Smooth muscle cell (in vitro differentiated cells): ENCODE data around the gene DACT2. TPM values are rescaled to one million over a fixed set of nuclear protein-coding genes. Genes with fewer than 3 reads are reported as not detected.

ENCODE experiments used
- DNase-seq: peaks from one replicate; lab custom pipeline; 2025; ENCODE audit not compliant: unreplicated experiment; lab: John Stamatoyannopoulos, UW
- H2AFZ ChIP-seq: fragments of 200-600 bp; sonication (generic); 2 replicates; pipeline ENCODE4 v1.6.0; 2016; ENCODE audit warnings: antibody characterized with exemption, low read depth, mild to moderate bottlenecking
- H3F3A ChIP-seq: fragments of 200-600 bp; sonication (generic); 2 replicates; pipeline ENCODE4 v1.6.0; 2017; ENCODE audit warnings: antibody characterized with exemption, low read depth
- H3K27ac ChIP-seq: fragments of 200-600 bp; sonication (generic); 2 replicates; pipeline ENCODE4 v1.5.1; 2016; ENCODE audit warnings: low read depth, mild to moderate bottlenecking
- H3K27me3 ChIP-seq: fragments of 200-600 bp; sonication (generic); 2 replicates; pipeline ENCODE4 v1.6.1; 2016; ENCODE audit warnings: low read depth, mild to moderate bottlenecking
- H3K36me3 ChIP-seq: fragments of 200-600 bp; sonication (generic); 2 replicates; pipeline ENCODE4 v1.5.1; 2016; ENCODE audit warnings: low read depth
- H3K4me1 ChIP-seq: fragments of 200-600 bp; sonication (generic); 2 replicates; pipeline ENCODE4 v1.5.1; 2016; ENCODE audit warnings: low read depth
- H3K4me2 ChIP-seq: fragments of 200-600 bp; sonication (generic); 2 replicates; pipeline ENCODE4 v1.6.0; 2016; ENCODE audit warnings: mild to moderate bottlenecking
- H3K4me3 ChIP-seq: fragments of 200-600 bp; sonication (generic); 2 replicates; pipeline ENCODE4 v1.5.1; 2016; ENCODE audit warnings: mild to moderate bottlenecking
- H3K79me2 ChIP-seq: fragments of 200-600 bp; sonication (generic); 2 replicates; pipeline ENCODE4 v1.6.0; 2016; ENCODE audit warnings: low read depth, mild to moderate bottlenecking
- H3K9ac ChIP-seq: fragments of 200-600 bp; sonication (generic); 2 replicates; pipeline ENCODE4 v1.6.0; 2016; ENCODE audit warnings: low read depth
- H3K9me3 ChIP-seq: fragments of 200-600 bp; sonication (generic); replicated peaks from 2 replicates; pipeline ENCODE4 v1.5.1; 2016; ENCODE audit warnings: low read depth
- H4K20me1 ChIP-seq: fragments of 200-600 bp; sonication (generic); 2 replicates; pipeline ENCODE4 v1.6.0; 2016; ENCODE audit warnings: low read depth
- WGBS: methylation state at CpG from one replicate; pipeline ENCODE4 v1.1.7; 2016; ENCODE audit warnings: low lambda C conversion rate; 5-methylcytosine and 5-hydroxymethylcytosine counted together
- polyA plus RNA-seq: library from polyadenylated mRNA; unstranded; fragments of >200 nt; fragmentation: Nextera tagmentation; extraction: Ambion mirVana; gene quantifications from 2 replicates; pipeline ENCODE4 v1.2.1, GENCODE V29; 2016
- total RNA-seq: library from RNA; depleted of rRNA; stranded (reverse); fragments of >200 nt; gene quantifications from 2 replicates; pipeline ENCODE4 v1.2.3, GENCODE V29; 2014
- TF ChIP-seq, protein P1 (sequence below): fragments of 200-600 bp; sonication (generic); IDR thresholded peaks from 2 replicates; pipeline ENCODE4 v1.5.1; 2017; ENCODE audit warnings: borderline replicate concordance, mild to moderate bottlenecking, antibody characterized with exemption; ENCODE audit not compliant: insufficient read depth, poor library complexity, severe bottlenecking

DACT2 gene
- total and polyA plus RNA-seq, 2 experiments from 2014 or later = 0.06 to 0.18 TPM

DNA sequence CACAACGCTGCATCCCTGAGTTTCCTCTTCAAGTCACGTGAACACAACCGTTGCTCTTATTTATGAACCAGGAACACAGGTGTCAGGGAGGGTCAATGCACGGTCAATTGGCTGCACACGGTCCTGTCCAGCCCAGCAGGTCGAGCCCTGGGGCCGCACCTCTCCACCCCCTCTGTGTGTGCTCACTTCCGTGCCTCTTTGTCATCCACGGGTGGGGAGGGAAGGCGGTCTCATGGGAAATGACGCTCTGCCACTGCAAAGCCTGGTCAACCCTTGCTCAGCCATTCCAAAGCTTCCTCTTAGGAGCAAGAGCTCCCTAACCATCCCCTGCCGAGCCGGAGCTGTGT, 38.7 kb downstream of the DACT2 start:
- no peak overlapping the region for H3K9ac ChIP-seq
- peaks cover 7% of the 10 kb centered on the region for H3K27me3 ChIP-seq
- TF ChIP-seq, protein P1, sequence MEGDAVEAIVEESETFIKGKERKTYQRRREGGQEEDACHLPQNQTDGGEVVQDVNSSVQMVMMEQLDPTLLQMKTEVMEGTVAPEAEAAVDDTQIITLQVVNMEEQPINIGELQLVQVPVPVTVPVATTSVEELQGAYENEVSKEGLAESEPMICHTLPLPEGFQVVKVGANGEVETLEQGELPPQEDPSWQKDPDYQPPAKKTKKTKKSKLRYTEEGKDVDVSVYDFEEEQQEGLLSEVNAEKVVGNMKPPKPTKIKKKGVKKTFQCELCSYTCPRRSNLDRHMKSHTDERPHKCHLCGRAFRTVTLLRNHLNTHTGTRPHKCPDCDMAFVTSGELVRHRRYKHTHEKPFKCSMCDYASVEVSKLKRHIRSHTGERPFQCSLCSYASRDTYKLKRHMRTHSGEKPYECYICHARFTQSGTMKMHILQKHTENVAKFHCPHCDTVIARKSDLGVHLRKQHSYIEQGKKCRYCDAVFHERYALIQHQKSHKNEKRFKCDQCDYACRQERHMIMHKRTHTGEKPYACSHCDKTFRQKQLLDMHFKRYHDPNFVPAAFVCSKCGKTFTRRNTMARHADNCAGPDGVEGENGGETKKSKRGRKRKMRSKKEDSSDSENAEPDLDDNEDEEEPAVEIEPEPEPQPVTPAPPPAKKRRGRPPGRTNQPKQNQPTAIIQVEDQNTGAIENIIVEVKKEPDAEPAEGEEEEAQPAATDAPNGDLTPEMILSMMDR = no peak
- H3K27ac ChIP-seq = no peak overlapping the region
- no peak overlapping the region for H2AFZ ChIP-seq
- H3K9me3 ChIP-seq = no peaks in the 10 kb centered on the region
- no peaks in the 10 kb centered on the region for H3K79me2 ChIP-seq
- H3K4me2 ChIP-seq = no peak overlapping the region
- no peaks in the 10 kb centered on the region for H3F3A ChIP-seq
- no peak for DNase-seq
- H3K36me3 ChIP-seq = no peaks in the 10 kb centered on the region
- H4K20me1 ChIP-seq = no peaks in the 10 kb centered on the region
- H3K4me3 ChIP-seq = no peak overlapping the region
- no peaks in the 10 kb centered on the region for H3K4me1 ChIP-seq
- 82% methylated on average over 13 of the region's 13 CpGs for WGBS

GRCh38 chr6:168280020-168280898, 39.3 kb downstream of the DACT2 start:
- no peaks in the 10 kb centered on the region for H3F3A ChIP-seq
- no peaks in the 10 kb centered on the region for H3K79me2 ChIP-seq
- DNase-seq = no peak
- H3K9ac ChIP-seq = no peak overlapping the region
- H3K4me2 ChIP-seq = no peak overlapping the region
- H3K4me1 ChIP-seq = no peaks in the 10 kb centered on the region
- TF ChIP-seq, protein P1 = no peak
- H2AFZ ChIP-seq = no peak overlapping the region
- H3K27ac ChIP-seq = no peak overlapping the region
- no peaks in the 10 kb centered on the region for H4K20me1 ChIP-seq
- H3K9me3 ChIP-seq = no peaks in the 10 kb centered on the region
- WGBS = 85% methylated on average over 21 of the region's 21 CpGs
- H3K36me3 ChIP-seq = no peaks in the 10 kb centered on the region
- peaks cover 7% of the 10 kb centered on the region for H3K27me3 ChIP-seq
- H3K4me3 ChIP-seq = no peak overlapping the region

GRCh38 chr6:168279403-168279935, 40.1 kb downstream of the DACT2 start:
- TF ChIP-seq, protein P1 = no peak
- no peak for DNase-seq
- H3K4me1 ChIP-seq = no peaks in the 10 kb centered on the region
- no peaks in the 10 kb centered on the region for H3F3A ChIP-seq
- H2AFZ ChIP-seq = no peak overlapping the region
- H3K36me3 ChIP-seq = no peaks in the 10 kb centered on the region
- no peaks in the 10 kb centered on the region for H4K20me1 ChIP-seq
- no peak overlapping the region for H3K4me2 ChIP-seq
- H3K27me3 ChIP-seq = peaks cover 7% of the 10 kb centered on the region
- H3K9me3 ChIP-seq = no peaks in the 10 kb centered on the region
- no peak overlapping the region for H3K4me3 ChIP-seq
- no peak overlapping the region for H3K9ac ChIP-seq
- no peaks in the 10 kb centered on the region for H3K79me2 ChIP-seq
- 87% methylated on average over 21 of the region's 21 CpGs for WGBS
- H3K27ac ChIP-seq = no peak overlapping the region

DNA sequence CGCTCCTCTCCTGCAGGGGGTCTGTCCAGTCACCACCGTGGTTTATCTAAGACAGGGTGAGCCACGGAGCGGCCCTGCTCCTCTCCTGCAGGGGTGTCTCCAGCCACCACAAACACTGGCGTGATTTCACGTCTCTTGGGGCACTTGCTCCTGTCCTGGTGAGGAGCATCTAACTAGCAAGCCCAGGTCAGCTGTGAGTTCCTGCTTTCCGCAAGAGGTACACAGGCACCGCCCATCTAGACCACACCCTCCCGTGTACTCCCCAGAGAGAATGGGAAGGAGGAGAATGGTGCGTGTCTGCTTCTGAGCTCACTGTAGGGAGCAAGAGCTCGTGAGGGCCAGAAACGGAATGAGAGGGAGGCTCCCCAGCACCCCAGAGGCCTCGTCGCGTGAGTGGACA, 40.7 kb downstream of the DACT2 start:
- H3K79me2 ChIP-seq = no peaks in the 10 kb centered on the region
- no peak overlapping the region for H2AFZ ChIP-seq
- no peaks in the 10 kb centered on the region for H3F3A ChIP-seq
- H3K4me1 ChIP-seq = no peaks in the 10 kb centered on the region
- no peak for DNase-seq
- H3K9me3 ChIP-seq = no peaks in the 10 kb centered on the region
- H3K36me3 ChIP-seq = no peaks in the 10 kb centered on the region
- H3K27ac ChIP-seq = no peak overlapping the region
- H3K4me3 ChIP-seq = no peak overlapping the region
- H4K20me1 ChIP-seq = no peaks in the 10 kb centered on the region
- no peak overlapping the region for H3K9ac ChIP-seq
- H3K27me3 ChIP-seq = peaks cover 7% of the 10 kb centered on the region
- WGBS = 84% methylated on average over 15 of the region's 15 CpGs
- TF ChIP-seq, protein P1 = no peak
- H3K4me2 ChIP-seq = no peak overlapping the region
